HepG2 (cell line): Measurements from ENCODE around the gene EXOC3L4. TPM values are rescaled to one million over a fixed set of nuclear protein-coding genes. Genes with fewer than 3 reads are reported as not detected.
A peak's percentile ranks its signal among the peaks of the same experiment; 100 is the strongest.

Experiments
- ELF4 ChIP-seq: sonication (generic); formaldehyde crosslinking; IDR thresholded peaks from 2 replicates; pipeline ENCODE4 v1.5.0; 2020; ENCODE audit warnings: missing genetic modification reagents, mild to moderate bottlenecking, moderate library complexity, borderline replicate concordance
- NCOA1 ChIP-seq: sonication (generic); formaldehyde crosslinking; IDR thresholded peaks from 2 replicates; pipeline ENCODE4 v1.9.0; 2021; ENCODE audit warnings: missing genetic modification reagents
- RBAK ChIP-seq: sonication (generic); formaldehyde crosslinking; IDR thresholded peaks from 2 replicates; pipeline ENCODE4 v1.5.1; 2020; ENCODE audit warnings: mild to moderate bottlenecking, missing genetic modification reagents
- SPEN ChIP-seq: sonication (generic); formaldehyde crosslinking; IDR thresholded peaks from 2 replicates; pipeline ENCODE4 v1.5.1; 2020; ENCODE audit warnings: low read depth, mild to moderate bottlenecking, missing genetic modification reagents
- ZNF121 ChIP-seq: sonication (generic); formaldehyde crosslinking; IDR thresholded peaks from 2 replicates; pipeline ENCODE4 v1.5.0; 2020; ENCODE audit warnings: mild to moderate bottlenecking, missing genetic modification reagents
- ZNF383 ChIP-seq: sonication (generic); formaldehyde crosslinking; IDR thresholded peaks from 2 replicates; pipeline ENCODE4 v1.4.0; 2020; ENCODE audit warnings: missing genetic modification reagents, mild to moderate bottlenecking, borderline replicate concordance
- ZNF501 ChIP-seq: sonication (generic); formaldehyde crosslinking; IDR thresholded peaks from 2 replicates; pipeline ENCODE4 v1.5.1; 2020; ENCODE audit warnings: mild to moderate bottlenecking, moderate library complexity, missing genetic modification reagents
- ZNF7 ChIP-seq: IDR thresholded peaks from 2 replicates; pipeline ENCODE4 v1.6.1; 2016; ENCODE audit warnings: missing biosample characterization, missing genetic modification reagents
- ZNF777 ChIP-seq: sonication (generic); formaldehyde crosslinking; IDR thresholded peaks from 2 replicates; pipeline ENCODE4 v1.4.0; 2020; ENCODE audit warnings: missing genetic modification reagents
- polyA plus RNA-seq, 8 experiments: library from polyadenylated mRNA; depleted of rRNA in 3 of 8; stranded (reverse) in 7 of 8; unstranded in 1 of 8; fragments of >200 nt; fragmentation: Illumina TruSeq in 4 of 8; extraction: Trizol in 4 of 8; gene quantifications; 2 replicates each; pipeline versions ENCODE4 v1.2.1 to v1.2.3, GENCODE V29; 2011 to 2016; ENCODE audit warnings: low read depth in 4 of 8, missing spikeins in 1 of 8, mixed read lengths in 1 of 8; ENCODE audit not compliant: insufficient read depth in 1 of 8
- total RNA-seq, 5 experiments: library from RNA; depleted of rRNA; stranded (reverse); fragments of >200 nt; fragmentation: Illumina TruSeq; extraction: Trizol; gene quantifications; 2 replicates each; pipeline ENCODE4 v1.2.3, GENCODE V29; 2016; ENCODE audit warnings: low read depth in 1 of 5
- TF ChIP-seq, protein P1 (sequence below): sonication (generic); formaldehyde crosslinking; IDR thresholded peaks from 2 replicates; pipeline ENCODE4 v1.4.0; 2020; ENCODE audit warnings: missing genetic modification reagents, mild to moderate bottlenecking, borderline replicate concordance
- TF ChIP-seq, protein P2 (sequence below): sonication (generic); formaldehyde crosslinking; IDR thresholded peaks from 2 replicates; pipeline ENCODE4 v1.5.1; 2020; ENCODE audit warnings: mild to moderate bottlenecking, missing genetic modification reagents, moderate library complexity
- TF ChIP-seq, protein P3 (sequence below), 2 experiments: sonication (generic) in 1 of 2; formaldehyde crosslinking in 1 of 2; IDR thresholded peaks; 2 replicates each; pipeline versions ENCODE4 v1.4.0 to v1.6.1; 2018 to 2020; ENCODE audit warnings: missing genetic modification reagents in 2 of 2, borderline replicate concordance in 1 of 2, low read depth in 1 of 2, mild to moderate bottlenecking in 1 of 2, missing biosample characterization in 1 of 2
- TF ChIP-seq, protein P4 (sequence below): sonication (generic); formaldehyde crosslinking; IDR thresholded peaks from 2 replicates; pipeline ENCODE4 v1.5.0; 2020; ENCODE audit warnings: missing genetic modification reagents

The EXOC3L4 gene
- total and polyA plus RNA-seq, 2 of the 13 experiments (the other 11 are each of a cell fraction or from before 2014, with no cell fraction given): 11.8 to 27.0 TPM

DNA sequence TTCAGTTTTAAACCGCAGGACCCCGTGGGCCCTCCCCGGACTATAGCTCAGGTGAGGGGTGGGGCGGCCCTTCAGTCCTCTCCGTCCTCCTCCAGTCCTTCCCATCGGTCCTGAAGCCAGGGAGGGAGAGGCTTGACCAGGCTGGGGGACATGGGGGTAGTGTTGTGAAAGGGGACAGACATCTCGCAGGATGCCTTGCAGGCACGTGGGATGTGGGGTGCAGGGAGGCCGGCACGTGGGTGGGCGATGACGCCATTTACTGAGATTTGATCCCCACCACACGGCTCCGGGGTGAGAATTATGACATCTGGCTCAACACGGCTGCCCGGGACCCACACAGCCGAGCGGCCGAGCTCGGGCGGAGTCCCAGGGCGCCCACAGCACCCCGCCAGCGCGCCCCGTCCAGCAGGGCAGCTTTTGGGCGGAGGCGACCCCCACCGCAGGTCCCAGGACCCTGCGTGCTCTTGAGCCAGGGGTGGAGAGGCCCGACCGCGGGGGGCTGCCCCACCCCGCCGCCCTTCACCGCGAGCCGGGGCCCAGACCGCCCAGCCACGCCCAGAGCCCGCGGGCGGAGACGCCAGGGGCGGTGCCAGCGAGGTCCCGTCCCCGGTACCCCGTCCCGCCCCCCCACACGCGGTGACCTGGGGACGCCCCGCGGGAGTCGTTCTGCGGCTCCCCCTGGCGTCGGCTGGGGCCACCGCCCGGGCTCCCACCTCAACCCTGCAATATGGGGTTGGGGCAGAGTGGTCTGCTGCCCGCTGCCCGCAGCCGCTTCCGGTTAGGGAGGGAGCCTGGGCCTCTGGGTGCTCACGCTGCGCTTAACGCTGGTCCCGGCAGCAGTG, 3.3 kb upstream of the EXOC3L4 start (continued):
- TF ChIP-seq, protein P1, sequence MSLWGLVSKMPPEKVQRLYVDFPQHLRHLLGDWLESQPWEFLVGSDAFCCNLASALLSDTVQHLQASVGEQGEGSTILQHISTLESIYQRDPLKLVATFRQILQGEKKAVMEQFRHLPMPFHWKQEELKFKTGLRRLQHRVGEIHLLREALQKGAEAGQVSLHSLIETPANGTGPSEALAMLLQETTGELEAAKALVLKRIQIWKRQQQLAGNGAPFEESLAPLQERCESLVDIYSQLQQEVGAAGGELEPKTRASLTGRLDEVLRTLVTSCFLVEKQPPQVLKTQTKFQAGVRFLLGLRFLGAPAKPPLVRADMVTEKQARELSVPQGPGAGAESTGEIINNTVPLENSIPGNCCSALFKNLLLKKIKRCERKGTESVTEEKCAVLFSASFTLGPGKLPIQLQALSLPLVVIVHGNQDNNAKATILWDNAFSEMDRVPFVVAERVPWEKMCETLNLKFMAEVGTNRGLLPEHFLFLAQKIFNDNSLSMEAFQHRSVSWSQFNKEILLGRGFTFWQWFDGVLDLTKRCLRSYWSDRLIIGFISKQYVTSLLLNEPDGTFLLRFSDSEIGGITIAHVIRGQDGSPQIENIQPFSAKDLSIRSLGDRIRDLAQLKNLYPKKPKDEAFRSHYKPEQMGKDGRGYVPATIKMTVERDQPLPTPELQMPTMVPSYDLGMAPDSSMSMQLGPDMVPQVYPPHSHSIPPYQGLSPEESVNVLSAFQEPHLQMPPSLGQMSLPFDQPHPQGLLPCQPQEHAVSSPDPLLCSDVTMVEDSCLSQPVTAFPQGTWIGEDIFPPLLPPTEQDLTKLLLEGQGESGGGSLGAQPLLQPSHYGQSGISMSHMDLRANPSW: no peak
- TF ChIP-seq, protein P2, sequence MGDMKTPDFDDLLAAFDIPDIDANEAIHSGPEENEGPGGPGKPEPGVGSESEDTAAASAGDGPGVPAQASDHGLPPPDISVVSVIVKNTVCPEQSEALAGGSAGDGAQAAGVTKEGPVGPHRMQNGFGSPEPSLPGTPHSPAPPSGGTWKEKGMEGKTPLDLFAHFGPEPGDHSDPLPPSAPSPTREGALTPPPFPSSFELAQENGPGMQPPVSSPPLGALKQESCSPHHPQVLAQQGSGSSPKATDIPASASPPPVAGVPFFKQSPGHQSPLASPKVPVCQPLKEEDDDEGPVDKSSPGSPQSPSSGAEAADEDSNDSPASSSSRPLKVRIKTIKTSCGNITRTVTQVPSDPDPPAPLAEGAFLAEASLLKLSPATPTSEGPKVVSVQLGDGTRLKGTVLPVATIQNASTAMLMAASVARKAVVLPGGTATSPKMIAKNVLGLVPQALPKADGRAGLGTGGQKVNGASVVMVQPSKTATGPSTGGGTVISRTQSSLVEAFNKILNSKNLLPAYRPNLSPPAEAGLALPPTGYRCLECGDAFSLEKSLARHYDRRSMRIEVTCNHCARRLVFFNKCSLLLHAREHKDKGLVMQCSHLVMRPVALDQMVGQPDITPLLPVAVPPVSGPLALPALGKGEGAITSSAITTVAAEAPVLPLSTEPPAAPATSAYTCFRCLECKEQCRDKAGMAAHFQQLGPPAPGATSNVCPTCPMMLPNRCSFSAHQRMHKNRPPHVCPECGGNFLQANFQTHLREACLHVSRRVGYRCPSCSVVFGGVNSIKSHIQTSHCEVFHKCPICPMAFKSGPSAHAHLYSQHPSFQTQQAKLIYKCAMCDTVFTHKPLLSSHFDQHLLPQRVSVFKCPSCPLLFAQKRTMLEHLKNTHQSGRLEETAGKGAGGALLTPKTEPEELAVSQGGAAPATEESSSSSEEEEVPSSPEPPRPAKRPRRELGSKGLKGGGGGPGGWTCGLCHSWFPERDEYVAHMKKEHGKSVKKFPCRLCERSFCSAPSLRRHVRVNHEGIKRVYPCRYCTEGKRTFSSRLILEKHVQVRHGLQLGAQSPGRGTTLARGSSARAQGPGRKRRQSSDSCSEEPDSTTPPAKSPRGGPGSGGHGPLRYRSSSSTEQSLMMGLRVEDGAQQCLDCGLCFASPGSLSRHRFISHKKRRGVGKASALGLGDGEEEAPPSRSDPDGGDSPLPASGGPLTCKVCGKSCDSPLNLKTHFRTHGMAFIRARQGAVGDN (CRISPR knock-in tag): peak; percentile 38; the same call in 1 of the 2 replicates
- no peak for TF ChIP-seq ZNF383 (CRISPR knock-in tag)
- TF ChIP-seq SPEN: 0 out of 2 replicates have a peak, but pooled peaks have one; percentile 21
- TF ChIP-seq, protein P3, sequence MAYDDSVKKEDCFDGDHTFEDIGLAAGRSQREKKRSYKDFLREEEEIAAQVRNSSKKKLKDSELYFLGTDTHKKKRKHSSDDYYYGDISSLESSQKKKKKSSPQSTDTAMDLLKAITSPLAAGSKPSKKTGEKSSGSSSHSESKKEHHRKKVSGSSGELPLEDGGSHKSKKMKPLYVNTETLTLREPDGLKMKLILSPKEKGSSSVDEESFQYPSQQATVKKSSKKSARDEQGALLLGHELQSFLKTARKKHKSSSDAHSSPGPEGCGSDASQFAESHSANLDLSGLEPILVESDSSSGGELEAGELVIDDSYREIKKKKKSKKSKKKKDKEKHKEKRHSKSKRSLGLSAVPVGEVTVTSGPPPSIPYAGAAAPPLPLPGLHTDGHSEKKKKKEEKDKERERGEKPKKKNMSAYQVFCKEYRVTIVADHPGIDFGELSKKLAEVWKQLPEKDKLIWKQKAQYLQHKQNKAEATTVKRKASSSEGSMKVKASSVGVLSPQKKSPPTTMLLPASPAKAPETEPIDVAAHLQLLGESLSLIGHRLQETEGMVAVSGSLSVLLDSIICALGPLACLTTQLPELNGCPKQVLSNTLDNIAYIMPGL (CRISPR knock-in tag; IDR thresholded peaks at IDR 0.05; ENCODE audit: borderline replicate concordance in 1 of 2, low read depth in 1 of 2): no peak
- TF ChIP-seq, protein P4, sequence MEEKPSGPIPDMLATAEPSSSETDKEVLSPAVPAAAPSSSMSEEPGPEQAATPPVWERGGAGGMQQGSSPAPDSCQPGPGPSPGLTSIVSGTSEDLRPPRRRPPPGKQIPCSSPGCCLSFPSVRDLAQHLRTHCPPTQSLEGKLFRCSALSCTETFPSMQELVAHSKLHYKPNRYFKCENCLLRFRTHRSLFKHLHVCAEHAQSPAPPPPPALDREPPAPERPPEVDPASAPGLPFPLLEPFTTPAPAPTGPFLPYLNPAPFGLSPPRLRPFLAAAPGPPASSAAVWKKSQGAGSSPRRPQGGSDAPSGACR (CRISPR knock-in tag): no peak
- no peak for TF ChIP-seq ZNF501
- TF ChIP-seq ZNF777 (CRISPR knock-in tag): 0 out of 2 replicates have a peak, but pooled peaks have one; percentile 32
- TF ChIP-seq RBAK (CRISPR knock-in tag): no peak
- no peak for TF ChIP-seq ZNF121 (CRISPR knock-in tag)
- no peak for TF ChIP-seq NCOA1 (CRISPR knock-in tag)
- TF ChIP-seq ELF4 (CRISPR knock-in tag): no peak
- TF ChIP-seq ZNF7 (CRISPR knock-in tag): no peak
